ENCODE measurements around the gene SMPDL3A.

GRCh38 chr6:122781716-122782115 is 7.3 kb upstream of the SMPDL3A start:
- TF ChIP-seq CTCF (IDR thresholded peaks at IDR 0.05), result no peak
- no peak for TF ChIP-seq EZH2 (IDR thresholded peaks at IDR 0.05; ENCODE audit: borderline replicate concordance, insufficient read depth, low read depth, low read length, poor library complexity, severe bottlenecking)

All from B cell (primary cell).